NCI-H345 (cell line): ENCODE results near the gene FAM107B.
A peak's percentile ranks its signal among the peaks of the same experiment; 100 is the strongest.
"Not testable (repeated sequence)": the region's sequence is repeated elsewhere in the genome, so short reads cannot be mapped to it uniquely, and the experiment has no call there.

Source experiments
- DNase-seq: peaks from one replicate; lab custom pipeline; 2025; lab: John Stamatoyannopoulos, UW

Gene FAM107B

GRCh38 chr10:14664345-14664744 lies 110.4 kb downstream of the FAM107B start:
- no peak for DNase-seq

GRCh38 chr10:14661818-14662217 lies 112.9 kb downstream of the FAM107B start:
- no peak for DNase-seq

GRCh38 chr10:14660831-14661230 lies 113.9 kb downstream of the FAM107B start:
- DNase-seq = no peak

- no peak for DNase-seq
Observed at GRCh38 chr10:14659626-14660196, 115.0 kb downstream of the FAM107B start.

- DNase-seq = not testable (repeated sequence)
Observed at GRCh38 chr10:14659137-14659536, 115.6 kb downstream of the FAM107B start.

- DNase-seq = no peak
Observed at GRCh38 chr10:14658331-14659127, 116.2 kb downstream of the FAM107B start.

- DNase-seq = no peak
Observed at GRCh38 chr10:14656052-14656730, 118.5 kb downstream of the FAM107B start.

- no peak for DNase-seq
Observed at GRCh38 chr10:14654821-14655382, 119.8 kb downstream of the FAM107B start.

- no peak for DNase-seq
Observed at GRCh38 chr10:14653271-14654161, 121.2 kb downstream of the FAM107B start.

- no peak for DNase-seq
Observed at GRCh38 chr10:14652816-14653215, 121.9 kb downstream of the FAM107B start.

- no peak for DNase-seq
Observed at GRCh38 chr10:14652067-14652466, 122.6 kb downstream of the FAM107B start.

- no peak for DNase-seq
Observed at GRCh38 chr10:14649739-14650138, 125.0 kb downstream of the FAM107B start.

- peak; percentile 59 for DNase-seq
Observed at GRCh38 chr10:14648946-14649345, 125.8 kb downstream of the FAM107B start.

- DNase-seq = peak; percentile 90
Observed at GRCh38 chr10:14648005-14648765, 126.5 kb downstream of the FAM107B start.

- DNase-seq = no peak
Observed at GRCh38 chr10:14645239-14645960, 129.3 kb downstream of the FAM107B start.

- DNase-seq = no peak
Observed at GRCh38 chr10:14639637-14640036, 135.1 kb downstream of the FAM107B start.

- no peak for DNase-seq
Observed at GRCh38 chr10:14635043-14635710, 139.5 kb downstream of the FAM107B start.

GRCh38 chr10:14634572-14634971 lies 140.1 kb downstream of the FAM107B start:
- DNase-seq = not testable (repeated sequence)

- no peak for DNase-seq
Observed at GRCh38 chr10:14625765-14626525, 148.8 kb downstream of the FAM107B start.
